Measurements from ENCODE around the gene RFTN1.

The RFTN1 gene

GRCh38 chr3:16513141-16514020 is at the start of gene RFTN1:
Gene RFTN1 (minus strand): TSS chr3:16513699. CDS start chr3:16493869, 19,830 bp downstream.
- DNase-seq (ENCODE audit: low read depth) = peak; percentile 50

GRCh38 chr3:16559653-16560365 is 46.3 kb upstream of the RFTN1 start:
- DNase-seq (ENCODE audit: low read depth) = no peak

GRCh38 chr3:16554126-16554525 is 40.6 kb upstream of the RFTN1 start:
- no peak for DNase-seq (ENCODE audit: low read depth)

- no peak for DNase-seq (ENCODE audit: low read depth)
Measured at GRCh38 chr3:16552757-16553156, 39.3 kb upstream of the RFTN1 start.

GRCh38 chr3:16551342-16551976 is 38.0 kb upstream of the RFTN1 start:
- DNase-seq (ENCODE audit: low read depth) = no peak

GRCh38 chr3:16550676-16551341 is 37.3 kb upstream of the RFTN1 start:
- DNase-seq (ENCODE audit: low read depth) = peak; percentile 79

GRCh38 chr3:16550305-16550675 is 36.8 kb upstream of the RFTN1 start:
- no peak for DNase-seq (ENCODE audit: low read depth)

GRCh38 chr3:16548721-16549120 is 35.2 kb upstream of the RFTN1 start:
- DNase-seq (ENCODE audit: low read depth) = peak; percentile 9

- no peak for DNase-seq (ENCODE audit: low read depth)
Measured at GRCh38 chr3:16547561-16548357, 34.3 kb upstream of the RFTN1 start.

- no peak for DNase-seq (ENCODE audit: low read depth)
Measured at GRCh38 chr3:16546186-16547010, 32.9 kb upstream of the RFTN1 start.

- DNase-seq (ENCODE audit: low read depth) = no peak
Measured at GRCh38 chr3:16545413-16546185, 32.1 kb upstream of the RFTN1 start.

GRCh38 chr3:16543242-16543864 is 29.9 kb upstream of the RFTN1 start:
- DNase-seq (ENCODE audit: low read depth) = no peak

GRCh38 chr3:16538507-16538906 is 25.0 kb upstream of the RFTN1 start:
- no peak for DNase-seq (ENCODE audit: low read depth)

GRCh38 chr3:16536996-16537395 is 23.5 kb upstream of the RFTN1 start:
- DNase-seq (ENCODE audit: low read depth) = no peak

- no peak for DNase-seq (ENCODE audit: low read depth)
Measured at GRCh38 chr3:16536344-16536663, 22.8 kb upstream of the RFTN1 start.

- DNase-seq (ENCODE audit: low read depth) = no peak
Measured at GRCh38 chr3:16534640-16535262, 21.3 kb upstream of the RFTN1 start.

GRCh38 chr3:16533928-16534574 is 20.6 kb upstream of the RFTN1 start:
- DNase-seq (ENCODE audit: low read depth) = peak; percentile 29

GRCh38 chr3:16529264-16529663 is 15.8 kb upstream of the RFTN1 start:
- no peak for DNase-seq (ENCODE audit: low read depth)
